ENCODE data around the gene KAZN.

KAZN gene

DNA sequence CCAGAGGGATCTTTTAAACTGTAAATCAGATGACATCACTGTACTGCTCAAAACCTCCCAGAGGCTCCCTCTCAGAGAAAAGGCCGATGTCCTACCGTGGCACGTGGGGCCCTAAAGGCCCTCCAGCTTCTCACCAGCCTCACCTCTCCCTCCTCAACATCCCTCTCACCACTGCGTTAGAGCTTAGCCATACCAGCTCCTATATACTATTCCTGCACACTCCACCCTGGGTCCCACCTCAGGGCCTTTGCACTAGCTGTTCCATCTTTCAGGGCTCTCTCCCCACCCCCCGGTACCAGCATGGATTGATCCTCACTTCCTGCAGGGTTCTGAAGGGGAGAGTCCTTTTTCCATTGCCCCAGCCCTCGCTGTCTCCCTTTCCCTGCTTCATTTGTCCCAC is 111.8 kb downstream of the KAZN start:
- Histone ChIP-seq H3K9me3 (ENCODE audit: insufficient read depth, low read depth, low read length) (no peaks in the 10 kb centered on the region; the same call in 1 of the 2 replicates), H4K20me1 (ENCODE audit: insufficient read depth, low read length, poor library complexity, severe bottlenecking) (no peaks in the 10 kb centered on the region), H2AFZ (ENCODE audit: low read length) (no peak overlapping the region), H3K36me3 (ENCODE audit: insufficient read depth, low read length) (no peaks in the 10 kb centered on the region), H3K79me2 (ENCODE audit: insufficient read depth, low read length) (no peaks in the 10 kb centered on the region), H3K4me1 (ENCODE audit: insufficient read depth, low read length, poor library complexity, severe bottlenecking) (no peaks in the 10 kb centered on the region), H3K9me2 (replicated peaks; ENCODE audit: low read depth, low read length) (no peaks in the 10 kb centered on the region), H3K4me3 (ENCODE audit: low read length, poor library complexity, severe bottlenecking) (no peak overlapping the region), H3K9ac (ENCODE audit: low read depth, low read length, poor library complexity, severe bottlenecking) (no peak overlapping the region), H3K27me3 (ENCODE audit: insufficient read depth, low read length, poor library complexity, severe bottlenecking) (no peaks in the 10 kb centered on the region), H3K4me2 (ENCODE audit: low read depth, low read length, poor library complexity, severe bottlenecking) (no peak overlapping the region), H3F3A (ENCODE audit: low read depth) (no peaks in the 10 kb centered on the region)
- no peak for TF ChIP-seq CTCF (conservative IDR thresholded peaks at IDR 0.05; ENCODE audit: low read length)
- no peak for TF ChIP-seq EZH2phosphoT487 (IDR thresholded peaks at IDR 0.05; ENCODE audit: borderline replicate concordance)

DNA sequence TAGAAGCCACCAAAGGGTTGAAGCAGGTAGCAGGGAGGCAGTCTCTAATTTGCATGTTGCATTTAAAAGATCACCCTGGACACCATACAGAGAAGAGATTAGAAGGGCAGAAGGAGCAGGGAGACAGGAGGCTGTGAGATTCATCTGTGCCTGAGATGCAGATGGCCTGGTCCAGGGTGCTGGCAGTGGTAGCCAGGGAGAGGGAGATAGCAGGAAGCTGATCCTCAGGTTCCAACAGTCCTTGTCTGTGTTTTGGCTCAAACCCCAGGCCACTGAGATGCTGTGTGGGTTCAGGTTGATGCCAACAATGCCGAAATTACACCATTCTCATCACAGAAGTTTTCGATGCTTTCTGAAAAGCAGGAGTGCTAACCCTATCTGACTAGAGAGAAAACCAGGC is 113.7 kb downstream of the KAZN start:
- Histone ChIP-seq H2AFZ (ENCODE audit: low read length) (no peak overlapping the region), H4K20me1 (ENCODE audit: insufficient read depth, low read length, poor library complexity, severe bottlenecking) (no peaks in the 10 kb centered on the region), H3K27me3 (ENCODE audit: insufficient read depth, low read length, poor library complexity, severe bottlenecking) (no peaks in the 10 kb centered on the region), H3K9ac (ENCODE audit: low read depth, low read length, poor library complexity, severe bottlenecking) (no peak overlapping the region), H3K9me3 (ENCODE audit: insufficient read depth, low read depth, low read length) (no peaks in the 10 kb centered on the region; the same call in 1 of the 2 replicates), H3K9me2 (replicated peaks; ENCODE audit: low read depth, low read length) (no peaks in the 10 kb centered on the region), H3F3A (ENCODE audit: low read depth) (no peaks in the 10 kb centered on the region), H3K36me3 (ENCODE audit: insufficient read depth, low read length) (no peaks in the 10 kb centered on the region), H3K4me3 (ENCODE audit: low read length, poor library complexity, severe bottlenecking) (no peak overlapping the region), H3K4me2 (ENCODE audit: low read depth, low read length, poor library complexity, severe bottlenecking) (no peak overlapping the region), H3K4me1 (ENCODE audit: insufficient read depth, low read length, poor library complexity, severe bottlenecking) (no peaks in the 10 kb centered on the region), H3K79me2 (ENCODE audit: insufficient read depth, low read length) (no peaks in the 10 kb centered on the region)
- no peak for TF ChIP-seq CTCF (conservative IDR thresholded peaks at IDR 0.05; ENCODE audit: low read length)
- no peak for TF ChIP-seq EZH2phosphoT487 (IDR thresholded peaks at IDR 0.05; ENCODE audit: borderline replicate concordance)

DNA sequence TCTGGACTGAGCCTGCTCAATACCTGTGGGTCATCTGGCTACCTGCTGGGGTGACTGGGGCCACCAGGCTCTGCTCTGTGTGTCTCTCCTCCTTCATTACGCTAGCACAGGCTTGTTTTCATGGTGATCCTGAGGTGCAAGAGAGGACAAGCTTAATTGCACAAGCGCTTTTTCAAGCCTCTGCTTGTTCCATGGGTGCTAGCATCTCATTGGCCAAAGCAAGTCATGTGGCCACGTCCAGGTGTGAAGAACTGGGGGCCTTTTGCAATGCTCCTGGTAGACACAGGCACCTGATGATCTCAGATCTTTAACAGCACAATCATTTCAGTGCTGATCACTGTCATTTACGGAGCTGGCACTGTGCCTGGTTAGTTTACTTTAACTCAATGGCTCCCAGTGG is 114.6 kb downstream of the KAZN start:
- TF ChIP-seq CTCF (conservative IDR thresholded peaks at IDR 0.05; ENCODE audit: low read length), result no peak
- Histone ChIP-seq H4K20me1 (ENCODE audit: insufficient read depth, low read length, poor library complexity, severe bottlenecking) (no peaks in the 10 kb centered on the region), H3K4me2 (ENCODE audit: low read depth, low read length, poor library complexity, severe bottlenecking) (no peak overlapping the region), H2AFZ (ENCODE audit: low read length) (no peak overlapping the region), H3K9ac (ENCODE audit: low read depth, low read length, poor library complexity, severe bottlenecking) (no peak overlapping the region), H3K4me3 (ENCODE audit: low read length, poor library complexity, severe bottlenecking) (no peak overlapping the region), H3K4me1 (ENCODE audit: insufficient read depth, low read length, poor library complexity, severe bottlenecking) (no peaks in the 10 kb centered on the region), H3K79me2 (ENCODE audit: insufficient read depth, low read length) (no peaks in the 10 kb centered on the region), H3F3A (ENCODE audit: low read depth) (no peaks in the 10 kb centered on the region), H3K9me2 (replicated peaks; ENCODE audit: low read depth, low read length) (no peaks in the 10 kb centered on the region), H3K9me3 (ENCODE audit: insufficient read depth, low read depth, low read length) (no peaks in the 10 kb centered on the region; the same call in 1 of the 2 replicates), H3K36me3 (ENCODE audit: insufficient read depth, low read length) (no peaks in the 10 kb centered on the region), H3K27me3 (ENCODE audit: insufficient read depth, low read length, poor library complexity, severe bottlenecking) (no peaks in the 10 kb centered on the region)
